GM06990 (cell line): ENCODE measurements around the gene SERTM2.

Source experiments
- DNase-seq: peaks from one replicate; pipeline ENCODE4 v3.0.0-alpha.2; 2011; ENCODE audit not compliant: insufficient read length; ENCODE audit errors: extremely low read depth
- H3K27me3 ChIP-seq: replicated peaks from 2 replicates; pipeline ENCODE4 v1.6.0; 2011; ENCODE audit warnings: low read length; ENCODE audit not compliant: control insufficient read depth, insufficient read depth
- H3K36me3 ChIP-seq: 2 replicates; pipeline ENCODE4 v1.5.1; 2011; ENCODE audit warnings: low read length; ENCODE audit not compliant: control insufficient read depth, insufficient read depth
- H3K4me3 ChIP-seq: replicated peaks from 2 replicates; pipeline ENCODE4 v1.5.1; 2011; ENCODE audit warnings: low read depth, mild to moderate bottlenecking, control low read depth, low read length
- TF ChIP-seq, protein P1 (sequence below): IDR thresholded peaks from 2 replicates; pipeline ENCODE4 v1.5.1; 2011; ENCODE audit warnings: low read length, control low read depth, mild to moderate bottlenecking, inconsistent platforms; ENCODE audit not compliant: insufficient read depth, poor library complexity, severe bottlenecking

Gene SERTM2

GRCh38 chrX:111505783-111506182, 5.7 kb upstream of the SERTM2 start:
- Histone ChIP-seq H3K36me3 (no peaks in the 10 kb centered on the region), H3K4me3 (no peak overlapping the region), H3K27me3 (no peaks in the 10 kb centered on the region)
- no peak for DNase-seq
- TF ChIP-seq, protein P1, sequence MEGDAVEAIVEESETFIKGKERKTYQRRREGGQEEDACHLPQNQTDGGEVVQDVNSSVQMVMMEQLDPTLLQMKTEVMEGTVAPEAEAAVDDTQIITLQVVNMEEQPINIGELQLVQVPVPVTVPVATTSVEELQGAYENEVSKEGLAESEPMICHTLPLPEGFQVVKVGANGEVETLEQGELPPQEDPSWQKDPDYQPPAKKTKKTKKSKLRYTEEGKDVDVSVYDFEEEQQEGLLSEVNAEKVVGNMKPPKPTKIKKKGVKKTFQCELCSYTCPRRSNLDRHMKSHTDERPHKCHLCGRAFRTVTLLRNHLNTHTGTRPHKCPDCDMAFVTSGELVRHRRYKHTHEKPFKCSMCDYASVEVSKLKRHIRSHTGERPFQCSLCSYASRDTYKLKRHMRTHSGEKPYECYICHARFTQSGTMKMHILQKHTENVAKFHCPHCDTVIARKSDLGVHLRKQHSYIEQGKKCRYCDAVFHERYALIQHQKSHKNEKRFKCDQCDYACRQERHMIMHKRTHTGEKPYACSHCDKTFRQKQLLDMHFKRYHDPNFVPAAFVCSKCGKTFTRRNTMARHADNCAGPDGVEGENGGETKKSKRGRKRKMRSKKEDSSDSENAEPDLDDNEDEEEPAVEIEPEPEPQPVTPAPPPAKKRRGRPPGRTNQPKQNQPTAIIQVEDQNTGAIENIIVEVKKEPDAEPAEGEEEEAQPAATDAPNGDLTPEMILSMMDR = no peak

- Histone ChIP-seq H3K4me3 (no peak overlapping the region), H3K27me3 (no peaks in the 10 kb centered on the region), H3K36me3 (no peaks in the 10 kb centered on the region)
- no peak for DNase-seq
- TF ChIP-seq, protein P1 = no peak
These were observed 4.6 kb upstream of the SERTM2 start for GRCh38 chrX:111506826-111507225.

- Histone ChIP-seq H3K4me3 (no peak overlapping the region), H3K36me3 (no peaks in the 10 kb centered on the region), H3K27me3 (no peaks in the 10 kb centered on the region)
- TF ChIP-seq, protein P1 = no peak
- DNase-seq = no peak
These were observed 3.5 kb upstream of the SERTM2 start for GRCh38 chrX:111507933-111508332.

- Histone ChIP-seq H3K27me3 (no peaks in the 10 kb centered on the region), H3K36me3 (no peaks in the 10 kb centered on the region), H3K4me3 (no peak overlapping the region)
- TF ChIP-seq, protein P1 = no peak
- DNase-seq = no peak
These were observed 3.9 kb downstream of the SERTM2 start for GRCh38 chrX:111515298-111515697.

GRCh38 chrX:111518667-111519066, 7.2 kb downstream of the SERTM2 start:
- TF ChIP-seq, protein P1 = no peak
- Histone ChIP-seq H3K4me3 (no peak overlapping the region), H3K27me3 (no peaks in the 10 kb centered on the region), H3K36me3 (no peaks in the 10 kb centered on the region)
- DNase-seq = no peak

DNA sequence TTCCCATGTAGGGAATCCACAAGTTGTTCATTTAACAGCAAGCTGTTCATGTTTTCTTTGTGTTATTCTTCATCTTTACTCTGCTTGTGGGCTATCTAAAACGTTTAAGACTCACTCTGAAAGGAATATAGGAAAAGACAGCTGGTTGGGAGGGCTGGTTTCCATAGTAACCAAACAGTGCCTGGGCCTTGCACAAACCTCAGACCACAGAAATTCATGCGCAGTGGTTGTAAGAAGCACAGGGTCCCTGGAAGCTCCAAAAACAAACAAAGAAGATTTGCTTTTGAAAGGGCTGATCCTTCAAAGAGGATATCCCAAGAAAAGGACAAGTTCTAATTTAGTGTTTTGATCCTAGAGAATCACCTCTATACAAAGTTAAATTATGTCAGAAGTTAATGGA, 7.8 kb downstream of the SERTM2 start:
- no peaks in the 10 kb centered on the region for H3K36me3 ChIP-seq
- DNase-seq = no peak
- no peaks in the 10 kb centered on the region for H3K27me3 ChIP-seq
- H3K4me3 ChIP-seq = no peak overlapping the region
- TF ChIP-seq, protein P1 = no peak
